ENCODE data around the gene PRDM15.

GRCh38 chr21:41819856-41820281 is 59.3 kb downstream of the PRDM15 start:
- no peak for TF ChIP-seq CTCF (conservative IDR thresholded peaks at IDR 0.05 in 1 of 2, IDR thresholded peaks at IDR 0.05 in 1 of 2; ENCODE audit: low read depth in 1 of 2, low read length in 2 of 2)
- no peak for TF ChIP-seq EZH2 (IDR thresholded peaks at IDR 0.05; ENCODE audit: low read length, missing control alignments)

All from fibroblast of lung (primary cell).